Keratinocyte (primary cell): Measurements from ENCODE around the gene OR56B1. TPM values are rescaled to one million over a fixed set of nuclear protein-coding genes. Genes with fewer than 3 reads are reported as not detected.

ENCODE experiments used
- DNase-seq: peaks from one replicate; pipeline ENCODE4 v3.0.0-alpha.2; 2011; ENCODE audit warnings: low read depth, missing footprints, low spot score
- FAIRE-seq: peaks from 2 replicates; lab custom pipeline; 2011; peaks lifted over from hg19 to GRCh38; lab: Jason Lieb, UNC
- H2AFZ ChIP-seq: 2 replicates; pipeline ENCODE4 v1.6.0; 2012; ENCODE audit warnings: low read length, control low read depth, inconsistent platforms; ENCODE audit not compliant: control insufficient read depth
- H3K27ac ChIP-seq: 2 replicates; pipeline ENCODE4 v1.5.1; 2011; ENCODE audit warnings: low read length; ENCODE audit not compliant: control insufficient read depth, insufficient read depth
- H3K27me3 ChIP-seq: 3 replicates; pipeline ENCODE4 v1.6.0; 2011; ENCODE audit warnings: low read length; ENCODE audit not compliant: control insufficient read depth, insufficient read depth; ENCODE audit errors: extremely low read depth
- H3K36me3 ChIP-seq, 2 experiments: 2 replicates in 1 of 2; 3 replicates in 1 of 2; pipeline ENCODE4 v1.5.1; 2011; ENCODE audit warnings: low read length in 2 of 2, mild to moderate bottlenecking in 1 of 2; ENCODE audit not compliant: control insufficient read depth in 2 of 2, insufficient read depth in 2 of 2; ENCODE audit errors: extremely low read depth in 1 of 2
- H3K4me1 ChIP-seq: 3 replicates; pipeline ENCODE4 v1.5.1; 2011; ENCODE audit warnings: low read length; ENCODE audit not compliant: control insufficient read depth, insufficient read depth; ENCODE audit errors: extremely low read depth
- H3K4me2 ChIP-seq: 3 replicates; pipeline ENCODE4 v1.6.0; 2011; ENCODE audit warnings: low read depth, low read length; ENCODE audit not compliant: control insufficient read depth, insufficient read depth; ENCODE audit errors: extremely low read depth
- H3K4me3 ChIP-seq, 3 experiments: fragments of 200-600 bp in 1 of 3; sonication (generic) in 1 of 3; 2 replicates in 2 of 3; 3 replicates in 1 of 3; pipeline ENCODE4 v1.5.1; 2011 to 2016; ENCODE audit warnings: low read length in 3 of 3, mild to moderate bottlenecking in 3 of 3, control low read depth in 2 of 3, inconsistent platforms in 1 of 3, low read depth in 1 of 3, mixed read lengths in 1 of 3, mixed run types in 1 of 3, moderate library complexity in 1 of 3; ENCODE audit not compliant: control insufficient read depth in 2 of 3, insufficient read depth in 2 of 3; ENCODE audit errors: extremely low read depth in 1 of 3
- H3K79me2 ChIP-seq: 2 replicates; pipeline ENCODE4 v1.6.0; 2012; ENCODE audit warnings: low read length; ENCODE audit not compliant: control insufficient read depth, insufficient read depth
- H3K9ac ChIP-seq: 3 replicates; pipeline ENCODE4 v1.6.0; 2011; ENCODE audit warnings: low read length; ENCODE audit not compliant: control insufficient read depth, insufficient read depth; ENCODE audit errors: extremely low read depth
- H3K9me1 ChIP-seq: 3 replicates; pipeline ENCODE4 v1.6.0; 2011; ENCODE audit warnings: low read length; ENCODE audit not compliant: control insufficient read depth, insufficient read depth; ENCODE audit errors: extremely low read depth
- H3K9me3 ChIP-seq: 2 replicates; pipeline ENCODE4 v1.5.1; 2012; ENCODE audit warnings: low read depth, low read length; ENCODE audit not compliant: control insufficient read depth
- H4K20me1 ChIP-seq: 3 replicates; pipeline ENCODE4 v1.6.0; 2011; ENCODE audit warnings: low read length; ENCODE audit not compliant: control insufficient read depth, insufficient read depth; ENCODE audit errors: extremely low read depth
- CTCF ChIP-seq, 3 experiments: IDR thresholded peaks in 1 of 3; conservative IDR thresholded peaks in 1 of 3; optimal IDR thresholded peaks in 1 of 3; 2 replicates in 2 of 3; 3 replicates in 1 of 3; pipeline versions ENCODE3 to v1.5.1; 2011; ENCODE audit warnings: low read length in 3 of 3, mild to moderate bottlenecking in 3 of 3, moderate library complexity in 2 of 3, control low read depth in 1 of 3, inconsistent platforms in 1 of 3; ENCODE audit not compliant: insufficient read depth in 2 of 3; ENCODE audit errors: extremely low read depth in 1 of 3
- EZH2 ChIP-seq: IDR thresholded peaks from one replicate; pipeline ENCODE4 v1.6.1; 2012; ENCODE audit warnings: inconsistent platforms, mild to moderate bottlenecking, low read length, moderate library complexity
- dilution Hi-C: fragments of 300-500 bp; cut with MboI; formaldehyde crosslinking; loops from one replicate; pipeline ENCODE4 v1.7.0; 2020; ENCODE audit warnings: low sequenced_read_pairs; ENCODE audit not compliant: extremely low pct_ligation_motif_present
- polyA minus RNA-seq, 3 experiments: library from RNA; depleted of rRNA, polyadenylated mRNA; stranded (reverse); fragments of >200 nt; gene quantifications; 1 replicate in 1 of 3; 2 replicates in 1 of 3; 3 replicates in 1 of 3; pipeline ENCODE4 v1.2.3, GENCODE V29; 2011
- polyA plus RNA-seq, 5 experiments: library from polyadenylated mRNA; depleted of rRNA in 3 of 5; stranded (reverse) in 3 of 5; stranded (forward) in 1 of 5; unstranded in 1 of 5; fragments of >200 nt; gene quantifications; 1 replicate in 1 of 5; 2 replicates in 3 of 5; 3 replicates in 1 of 5; pipeline versions ENCODE4 v1.2.1 to v1.2.3, GENCODE V29; 2011 to 2012; ENCODE audit warnings: missing spikeins in 2 of 5, low read depth in 1 of 5, low replicate concordance in 1 of 5

The OR56B1 gene
- polyA plus RNA-seq, result 0.04 TPM in 1 of 3 replicates, not detected in the others
- not detected for polyA plus RNA-seq (2011; ENCODE audit: low read depth)
- polyA plus RNA-seq (2011; cell fraction: cytosol; rRNA removed), result not detected in 2 replicates
- not detected in 2 replicates for polyA plus RNA-seq (2011; cell fraction: nucleus; rRNA removed)
- polyA plus RNA-seq (2012; ENCODE audit: low replicate concordance), result not detected in 2 replicates
- polyA minus RNA-seq, result 0.16 TPM in 1 of 3 replicates, not detected in the others
- not detected for polyA minus RNA-seq (2011; cell fraction: cytosol; rRNA and poly(A)+ RNA removed)
- polyA minus RNA-seq (2011; cell fraction: nucleus; rRNA and poly(A)+ RNA removed), result not detected in 2 replicates

- Histone ChIP-seq H3K27ac (no peak within 1 kb of the TSS), H3K79me2 (no peaks in the 10 kb centered on the region), H3K4me1 (no peaks in the 10 kb centered on the region), H3K4me3 (no peak within 1 kb of the TSS), H3K9me3 (no peaks in the 10 kb centered on the region), H3K36me3 (no peaks in the 10 kb centered on the region), H3K27me3 (no peaks in the 10 kb centered on the region), H3K4me2 (no peak within 1 kb of the TSS), H3K9me1 (no peaks in the 10 kb centered on the region), H4K20me1 (no peaks in the 10 kb centered on the region), H2AFZ (no peak within 1 kb of the TSS), H3K9ac (no peak within 1 kb of the TSS)
- DNase-seq, result no peak
- no peak for FAIRE-seq
- TF ChIP-seq EZH2, result no peak
- no peak for TF ChIP-seq CTCF (optimal IDR thresholded peaks at IDR 0.05 in 1 of 3, IDR thresholded peaks at IDR 0.05 in 1 of 3, conservative IDR thresholded peaks at IDR 0.05 in 1 of 3; ENCODE audit: extremely low read depth in 1 of 3, insufficient read depth in 2 of 3, low read length in 3 of 3)
- dilution Hi-C loops, result no loop called here
Observed at GRCh38 chr11:5736396-5736795, at the start of gene OR56B1. TSS of gene OR56B1 (plus strand) at chr11:5736448. CDS start at chr11:5736517, 69 bp downstream.

GRCh38 chr11:5688482-5688881 is 47.8 kb upstream of the OR56B1 start:
- Histone ChIP-seq H3K27me3 (no peaks in the 10 kb centered on the region), H3K4me1 (peaks cover 16% of the 10 kb centered on the region), H3K27ac (no peak overlapping the region), H3K79me2 (peaks cover 16% of the 10 kb centered on the region), H3K9me3 (no peaks in the 10 kb centered on the region), H3K9me1 (no peaks in the 10 kb centered on the region), H3K9ac (no peak overlapping the region), H3K4me2 (no peak overlapping the region), H4K20me1 (no peaks in the 10 kb centered on the region), H3K4me3 (no peak overlapping the region), H2AFZ (no peak overlapping the region), H3K36me3 (no peaks in the 10 kb centered on the region)
- dilution Hi-C loops, result no loop called here
- no peak for FAIRE-seq
- no peak for TF ChIP-seq CTCF (optimal IDR thresholded peaks at IDR 0.05 in 1 of 3, IDR thresholded peaks at IDR 0.05 in 1 of 3, conservative IDR thresholded peaks at IDR 0.05 in 1 of 3; ENCODE audit: extremely low read depth in 1 of 3, insufficient read depth in 2 of 3, low read length in 3 of 3)
- DNase-seq, result no peak
